Measurements from ENCODE around the gene PRTFDC1. TPM values are rescaled to one million over a fixed set of nuclear protein-coding genes. Genes with fewer than 3 reads are reported as not detected.

Gene PRTFDC1
- total and polyA plus RNA-seq, 2 of the 8 experiments (the other 6 are each of a cell fraction or from before 2014, with no cell fraction given), result 5.9 to 6.6 TPM

DNA sequence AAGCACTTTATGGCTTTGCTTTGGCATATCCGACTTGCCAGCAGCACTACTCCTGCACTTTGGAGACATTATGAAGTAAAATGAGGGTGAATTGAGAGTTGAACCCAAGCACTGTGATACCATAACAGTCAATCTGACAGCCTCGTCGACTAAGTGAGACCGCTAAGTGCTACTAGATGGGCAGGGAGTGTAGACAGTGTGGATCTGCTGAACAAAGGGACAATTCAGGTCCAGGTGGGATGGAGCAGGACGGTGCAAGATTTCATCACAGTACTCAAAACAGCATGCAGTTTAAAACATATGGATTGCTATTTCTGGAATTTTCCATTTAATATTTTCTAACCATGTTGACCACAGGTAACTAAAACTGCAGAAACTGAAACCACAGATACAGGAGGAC, 20.8 kb upstream of the PRTFDC1 start:
- POLR2A ChIA-PET (ENCODE audit: partially characterized antibody), result no interaction called here
- H3K9ac ChIP-seq (replicated peaks in 1 of 4; ENCODE audit: extremely low read depth in 1 of 4, low read depth in 3 of 4, low read length in 3 of 4), result no peak overlapping the region
- FAIRE-seq, result no peak

More for the DNA sequence above, 20.8 kb upstream of the PRTFDC1 start:
- Histone ChIP-seq H3K4ac (replicated peaks; ENCODE audit: insufficient read length, low read depth, low read length) (no peak overlapping the region), H3K4me2 (ENCODE audit: insufficient read depth in 1 of 2, low read depth in 2 of 2, low read length in 2 of 2) (no peak overlapping the region), H2BK120ac (replicated peaks; ENCODE audit: low read depth, low read length) (no peak overlapping the region), H3K4me3 (ENCODE audit: extremely low read depth in 1 of 4, insufficient read depth in 2 of 4, low read depth in 3 of 4, low read length in 4 of 4) (no peak overlapping the region), H2BK5ac (ENCODE audit: low read depth, low read length) (no peak overlapping the region), H3K27ac (ENCODE audit: low read depth, low read length) (no peak overlapping the region), H3K27me3 (replicated peaks in 1 of 4; ENCODE audit: control insufficient read depth in 3 of 4, extremely low read depth in 1 of 4, insufficient read depth in 3 of 4, low read length in 3 of 4) (no peaks in the 10 kb centered on the region), H3K14ac (ENCODE audit: insufficient read length) (no peak overlapping the region), H2BK15ac (ENCODE audit: low read length) (no peak overlapping the region), H2AK5ac (ENCODE audit: low read depth, low read length) (no peak overlapping the region), H3K4me1 (replicated peaks in 1 of 4; ENCODE audit: control insufficient read depth in 3 of 4, insufficient read depth in 4 of 4, low read length in 3 of 4) (no peaks in the 10 kb centered on the region), H2BK12ac (ENCODE audit: low read depth, low read length) (no peak overlapping the region; the same call in 1 of the 2 replicates), H3K79me1 (ENCODE audit: low read depth, low read length) (no peaks in the 10 kb centered on the region), H3K18ac (ENCODE audit: extremely low read depth, low read length) (no peak overlapping the region), H4K8ac (ENCODE audit: extremely low read depth, insufficient read depth, low read length) (no peak overlapping the region), H3K36me3 (ENCODE audit: control insufficient read depth in 2 of 4, insufficient read depth in 4 of 4, low read length in 3 of 4) (no peaks in the 10 kb centered on the region), H4K5ac (ENCODE audit: insufficient read length, low read depth, low read length) (no peak overlapping the region), H4K20me1 (replicated peaks in 1 of 2; ENCODE audit: control insufficient read depth in 1 of 2, insufficient read depth in 2 of 2, low read length in 2 of 2) (no peaks in the 10 kb centered on the region), H3K56ac (replicated peaks; ENCODE audit: insufficient read length, low read depth, low read length) (no peak overlapping the region), H4K91ac (replicated peaks; ENCODE audit: insufficient read length, low read length) (no peak overlapping the region), H2AFZ (ENCODE audit: low read length) (no peak overlapping the region), H3K23me2 (ENCODE audit: low read depth, low read length) (no peaks in the 10 kb centered on the region), H3K79me2 (ENCODE audit: control insufficient read depth in 1 of 2, insufficient read depth in 2 of 2, low read length in 2 of 2) (no peaks in the 10 kb centered on the region), H3K9me3 (ENCODE audit: insufficient read depth in 2 of 2, low read depth in 1 of 2, low read length in 1 of 2) (no peaks in the 10 kb centered on the region), H2BK20ac (ENCODE audit: low read length) (no peak overlapping the region), H3K23ac (ENCODE audit: insufficient read length) (no peak overlapping the region)
- no peak for DNase-seq (ENCODE audit: low read depth in 1 of 2, low spot score in 2 of 2)
- WGBS, 2 experiments (ENCODE audit: extremely low coverage in 1 of 2, insufficient coverage in 1 of 2, insufficient read length in 1 of 2, insufficient replicate concordance in 2 of 2, low coverage in 1 of 2, low lambda C conversion rate in 2 of 2, missing lambda C conversion rate in 1 of 2), result 93% methylated on average over 5 of the region's 5 CpGs; no CpG with 5 or more reads in 1 of the 2 experiments
- no peak for TF ChIP-seq GABPA (IDR thresholded peaks at IDR 0.05; ENCODE audit: borderline replicate concordance, insufficient read depth, low read length)
- no peak for TF ChIP-seq CTBP2 (IDR thresholded peaks at IDR 0.05; ENCODE audit: borderline replicate concordance, insufficient read depth, insufficient read length, low read length)
- no peak for TF ChIP-seq SP1 (IDR thresholded peaks at IDR 0.05; ENCODE audit: low read depth, low read length)
- no peak for TF ChIP-seq KDM1A (IDR thresholded peaks at IDR 0.05; ENCODE audit: borderline replicate concordance, low read length)
- TF ChIP-seq RAD21 (IDR thresholded peaks at IDR 0.05 in 1 of 2, conservative IDR thresholded peaks at IDR 0.05 in 1 of 2; ENCODE audit: low read depth in 2 of 2, low read length in 2 of 2), result no peak
- no peak for TF ChIP-seq FOSL1 (IDR thresholded peaks at IDR 0.05; ENCODE audit: insufficient read depth, low read depth, low read length)
- TF ChIP-seq HDAC2 (IDR thresholded peaks at IDR 0.05; ENCODE audit: borderline replicate concordance in 1 of 2, low read depth in 2 of 2, low read length in 2 of 2), result no peak
- no peak for TF ChIP-seq RXRA (IDR thresholded peaks at IDR 0.05; ENCODE audit: insufficient read depth, low read depth, low read length)
- no peak for TF ChIP-seq TEAD4 (IDR thresholded peaks at IDR 0.05; ENCODE audit: low read depth, low read length)
- no peak for TF ChIP-seq MAFK (IDR thresholded peaks at IDR 0.05; ENCODE audit: low read depth, low read length)
- no peak for TF ChIP-seq GTF2F1 (IDR thresholded peaks at IDR 0.05; ENCODE audit: borderline replicate concordance, low read depth, low read length)
- TF ChIP-seq EGR1 (IDR thresholded peaks at IDR 0.05; ENCODE audit: borderline replicate concordance, low read depth, low read length), result no peak
- TF ChIP-seq EZH2 (IDR thresholded peaks at IDR 0.05; ENCODE audit: low read depth, low read length, severe bottlenecking), result no peak
- CTCF ChIA-PET (ENCODE audit: partially characterized antibody), result interaction anchor here (1.6 kb wide), 1 partner anchor 8 kb away, joined by 4 read pairs; no protein-coding TSS in a partner anchor

Measured in H1 (cell line).